Bronchial epithelial cell (primary cell): ENCODE data around the gene CDON. TPM values are rescaled to one million over a fixed set of nuclear protein-coding genes. Genes with fewer than 3 reads are reported as not detected.

Experiments
- DNase-seq: peaks from one replicate; pipeline ENCODE4 v3.0.0-alpha.2; 2010; ENCODE audit warnings: low read depth
- FAIRE-seq: peaks from 2 replicates; lab custom pipeline; 2011; peaks lifted over from hg19 to GRCh38; lab: Jason Lieb, UNC
- H3K27me3 ChIP-seq: 2 replicates; pipeline ENCODE4 v1.5.1; 2011; ENCODE audit warnings: low read length; ENCODE audit not compliant: control insufficient read depth, insufficient read depth
- H3K36me3 ChIP-seq: 2 replicates; pipeline ENCODE4 v1.5.1; 2011; ENCODE audit warnings: low read length; ENCODE audit not compliant: control insufficient read depth, insufficient read depth
- H3K4me3 ChIP-seq: 2 replicates; pipeline ENCODE4 v1.5.1; 2011; ENCODE audit warnings: mild to moderate bottlenecking, low read depth, low read length, control low read depth
- total RNA-seq: library from RNA; depleted of rRNA; stranded (reverse); fragments of >200 nt; gene quantifications from 2 replicates; pipeline ENCODE4 v1.2.1, GENCODE V29; 2014
- TF ChIP-seq, protein P1 (sequence below): IDR thresholded peaks from 2 replicates; pipeline ENCODE4 v1.5.1; 2011; ENCODE audit warnings: mild to moderate bottlenecking, moderate library complexity, low read length, control low read depth, inconsistent platforms; ENCODE audit not compliant: insufficient read depth, severe bottlenecking

The CDON gene, protein sequence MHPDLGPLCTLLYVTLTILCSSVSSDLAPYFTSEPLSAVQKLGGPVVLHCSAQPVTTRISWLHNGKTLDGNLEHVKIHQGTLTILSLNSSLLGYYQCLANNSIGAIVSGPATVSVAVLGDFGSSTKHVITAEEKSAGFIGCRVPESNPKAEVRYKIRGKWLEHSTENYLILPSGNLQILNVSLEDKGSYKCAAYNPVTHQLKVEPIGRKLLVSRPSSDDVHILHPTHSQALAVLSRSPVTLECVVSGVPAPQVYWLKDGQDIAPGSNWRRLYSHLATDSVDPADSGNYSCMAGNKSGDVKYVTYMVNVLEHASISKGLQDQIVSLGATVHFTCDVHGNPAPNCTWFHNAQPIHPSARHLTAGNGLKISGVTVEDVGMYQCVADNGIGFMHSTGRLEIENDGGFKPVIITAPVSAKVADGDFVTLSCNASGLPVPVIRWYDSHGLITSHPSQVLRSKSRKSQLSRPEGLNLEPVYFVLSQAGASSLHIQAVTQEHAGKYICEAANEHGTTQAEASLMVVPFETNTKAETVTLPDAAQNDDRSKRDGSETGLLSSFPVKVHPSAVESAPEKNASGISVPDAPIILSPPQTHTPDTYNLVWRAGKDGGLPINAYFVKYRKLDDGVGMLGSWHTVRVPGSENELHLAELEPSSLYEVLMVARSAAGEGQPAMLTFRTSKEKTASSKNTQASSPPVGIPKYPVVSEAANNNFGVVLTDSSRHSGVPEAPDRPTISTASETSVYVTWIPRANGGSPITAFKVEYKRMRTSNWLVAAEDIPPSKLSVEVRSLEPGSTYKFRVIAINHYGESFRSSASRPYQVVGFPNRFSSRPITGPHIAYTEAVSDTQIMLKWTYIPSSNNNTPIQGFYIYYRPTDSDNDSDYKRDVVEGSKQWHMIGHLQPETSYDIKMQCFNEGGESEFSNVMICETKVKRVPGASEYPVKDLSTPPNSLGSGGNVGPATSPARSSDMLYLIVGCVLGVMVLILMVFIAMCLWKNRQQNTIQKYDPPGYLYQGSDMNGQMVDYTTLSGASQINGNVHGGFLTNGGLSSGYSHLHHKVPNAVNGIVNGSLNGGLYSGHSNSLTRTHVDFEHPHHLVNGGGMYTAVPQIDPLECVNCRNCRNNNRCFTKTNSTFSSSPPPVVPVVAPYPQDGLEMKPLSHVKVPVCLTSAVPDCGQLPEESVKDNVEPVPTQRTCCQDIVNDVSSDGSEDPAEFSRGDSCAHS (N-terminal part only)
- 2.9 TPM in 2 replicates for total RNA-seq

GRCh38 chr11:126062679-126063506 is at the start of gene CDON:
CDON (minus strand) TSS chr11:126062866; CDS start chr11:126023476, 39,390 bp downstream.
- DNase-seq (peak; percentile 71), FAIRE-seq (no peak)
- peak within 1 kb of the TSS; percentile 54 for H3K4me3 ChIP-seq
- H3K27me3 ChIP-seq: peaks cover 7% of the 10 kb centered on the region
- TF ChIP-seq, protein P1, sequence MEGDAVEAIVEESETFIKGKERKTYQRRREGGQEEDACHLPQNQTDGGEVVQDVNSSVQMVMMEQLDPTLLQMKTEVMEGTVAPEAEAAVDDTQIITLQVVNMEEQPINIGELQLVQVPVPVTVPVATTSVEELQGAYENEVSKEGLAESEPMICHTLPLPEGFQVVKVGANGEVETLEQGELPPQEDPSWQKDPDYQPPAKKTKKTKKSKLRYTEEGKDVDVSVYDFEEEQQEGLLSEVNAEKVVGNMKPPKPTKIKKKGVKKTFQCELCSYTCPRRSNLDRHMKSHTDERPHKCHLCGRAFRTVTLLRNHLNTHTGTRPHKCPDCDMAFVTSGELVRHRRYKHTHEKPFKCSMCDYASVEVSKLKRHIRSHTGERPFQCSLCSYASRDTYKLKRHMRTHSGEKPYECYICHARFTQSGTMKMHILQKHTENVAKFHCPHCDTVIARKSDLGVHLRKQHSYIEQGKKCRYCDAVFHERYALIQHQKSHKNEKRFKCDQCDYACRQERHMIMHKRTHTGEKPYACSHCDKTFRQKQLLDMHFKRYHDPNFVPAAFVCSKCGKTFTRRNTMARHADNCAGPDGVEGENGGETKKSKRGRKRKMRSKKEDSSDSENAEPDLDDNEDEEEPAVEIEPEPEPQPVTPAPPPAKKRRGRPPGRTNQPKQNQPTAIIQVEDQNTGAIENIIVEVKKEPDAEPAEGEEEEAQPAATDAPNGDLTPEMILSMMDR: peak; percentile 2
- H3K36me3 ChIP-seq: no peaks in the 10 kb centered on the region

GRCh38 chr11:126111458-126112116 is 48.9 kb upstream of the CDON start:
- Histone ChIP-seq H3K4me3 (no peak overlapping the region), H3K36me3 (no peaks in the 10 kb centered on the region), H3K27me3 (peaks cover 2% of the 10 kb centered on the region)
- FAIRE-seq (no peak), DNase-seq (no peak)
- TF ChIP-seq, protein P1: no peak

- H3K4me3 ChIP-seq: no peak overlapping the region
- peaks cover 2% of the 10 kb centered on the region for H3K27me3 ChIP-seq
- no peaks in the 10 kb centered on the region for H3K36me3 ChIP-seq
- TF ChIP-seq, protein P1: no peak
- FAIRE-seq: no peak
- peak; percentile 4 for DNase-seq
These were observed 47.5 kb upstream of the CDON start for GRCh38 chr11:126109941-126110731.

- peaks cover under 1% of the 10 kb centered on the region for H3K27me3 ChIP-seq
- H3K4me3 ChIP-seq: no peak overlapping the region
- DNase-seq (no peak), FAIRE-seq (no peak)
- TF ChIP-seq, protein P1: no peak
- H3K36me3 ChIP-seq: no peaks in the 10 kb centered on the region
These were observed 44.1 kb upstream of the CDON start for GRCh38 chr11:126106594-126107328.
